NCI-H446 (cell line): Measurements from ENCODE around the gene KLK8.
"Not testable (repeated sequence)": the region's sequence is repeated elsewhere in the genome, so short reads cannot be mapped to it uniquely, and the experiment has no call there.

ENCODE experiments used
- DNase-seq, 2 experiments: peaks; one replicate each; lab custom pipeline; 2025; lab: John Stamatoyannopoulos, UW

The KLK8 gene

DNA sequence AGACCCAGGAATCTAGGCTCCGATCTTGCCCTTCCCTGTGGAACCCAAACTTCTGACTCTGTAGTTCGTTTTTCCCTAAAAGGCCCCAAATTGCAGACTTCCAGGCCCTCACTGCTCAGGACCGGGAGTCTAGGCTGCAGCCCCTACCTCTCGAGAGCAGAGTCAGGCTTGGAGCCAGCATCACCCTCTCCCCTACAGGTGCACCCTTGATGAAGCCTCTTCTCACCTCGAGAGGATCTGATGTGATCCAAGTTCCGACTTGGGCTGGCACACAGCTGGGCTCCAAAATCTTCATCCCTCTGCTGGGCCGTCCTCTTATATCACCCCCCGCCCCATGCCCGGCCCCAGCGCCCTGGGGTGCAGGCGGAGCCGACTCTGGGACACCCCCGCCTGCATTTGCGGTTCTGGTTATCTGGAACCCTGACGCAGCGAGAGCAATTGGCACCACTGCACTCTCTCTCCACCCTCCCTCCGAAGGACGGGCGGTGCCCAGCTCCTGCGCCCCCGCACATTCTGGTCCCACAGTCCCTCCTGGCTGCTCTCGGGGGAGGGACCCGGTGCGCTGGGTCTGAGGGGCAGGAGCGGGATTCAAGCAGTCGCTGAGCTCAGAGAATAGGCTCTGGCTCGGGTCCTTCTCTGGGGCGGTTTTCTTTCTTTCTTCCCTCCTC is 17.6 kb downstream of the KLK8 start, which contains the start of gene KLK7:
Gene KLK7 (minus strand): TSS at position 293 of the 668 bp plus-strand sequence. CDS start 1,518 bp downstream, outside the sequence.
- DNase-seq: no peak

DNA sequence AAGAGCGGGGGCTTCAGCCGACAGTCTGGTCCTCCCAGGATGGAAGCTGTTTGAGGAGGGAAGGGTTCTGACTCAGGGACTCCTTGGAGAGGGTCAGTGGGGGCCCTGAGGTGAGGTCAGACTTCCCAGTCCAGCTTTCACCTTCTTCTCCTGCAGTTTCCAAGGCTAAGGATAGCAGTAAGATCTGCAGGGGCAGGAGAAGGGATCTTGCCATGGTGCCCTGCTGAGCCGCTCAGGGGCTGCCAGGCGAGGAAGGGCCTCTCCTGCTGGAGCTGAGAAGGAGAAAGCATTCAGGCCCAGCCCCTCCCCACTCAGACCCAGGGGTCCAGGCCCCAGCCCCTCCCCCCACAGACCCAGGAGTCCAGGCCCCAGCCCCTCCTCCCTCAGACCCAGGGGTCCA is 19.2 kb downstream of the KLK8 start:
- DNase-seq: no peak

DNA sequence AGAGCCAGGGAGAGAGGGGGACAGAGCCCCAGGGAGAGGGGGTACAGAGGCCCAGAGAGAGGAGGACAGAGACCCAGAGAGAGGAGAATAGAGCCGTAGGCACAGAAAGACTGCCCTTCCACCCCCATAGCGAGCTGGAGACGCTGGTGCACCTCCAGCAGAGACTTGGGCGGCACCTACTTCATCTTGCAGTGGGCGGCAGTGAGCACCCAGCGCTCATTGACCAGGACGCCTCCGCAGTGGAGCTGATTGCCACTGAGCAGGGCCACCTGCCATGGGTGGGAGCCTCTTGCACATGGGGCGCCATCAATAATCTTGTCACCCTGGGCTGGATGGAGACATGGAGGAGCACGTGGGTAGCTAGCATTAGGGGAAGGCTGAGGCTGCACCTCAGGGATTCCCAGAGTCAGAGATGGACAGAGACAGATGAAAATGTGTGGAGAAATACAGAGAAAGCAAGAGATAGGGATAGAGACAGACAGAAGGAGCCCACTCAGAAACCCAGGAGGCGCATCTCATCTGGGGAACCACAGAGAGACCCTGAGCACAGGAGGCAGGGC is 19.7 kb downstream of the KLK8 start:
- DNase-seq: no peak

DNA sequence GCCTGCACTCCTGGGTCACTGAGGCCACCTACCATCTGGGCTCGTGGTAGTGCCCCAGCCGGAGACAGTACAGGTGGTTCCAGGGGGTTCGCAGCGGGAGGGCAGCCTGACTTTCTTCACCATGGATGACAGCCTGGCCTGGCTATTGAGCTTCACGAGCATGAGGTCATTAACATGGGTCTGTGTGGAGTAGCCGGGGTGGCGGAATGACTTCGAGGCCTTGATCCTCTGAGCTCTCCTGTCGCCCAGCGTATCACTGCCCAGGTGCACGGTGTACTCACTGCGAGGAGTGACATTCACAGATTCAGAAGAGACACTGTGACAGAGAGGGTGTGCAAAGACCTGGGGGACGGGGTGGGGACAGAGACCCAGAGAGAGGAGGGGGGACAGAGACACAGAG is 21.2 kb downstream of the KLK8 start:
- DNase-seq: no peak

GRCh38 chr19:50979758-50980157 is 21.6 kb downstream of the KLK8 start:
- no peak for DNase-seq

DNA sequence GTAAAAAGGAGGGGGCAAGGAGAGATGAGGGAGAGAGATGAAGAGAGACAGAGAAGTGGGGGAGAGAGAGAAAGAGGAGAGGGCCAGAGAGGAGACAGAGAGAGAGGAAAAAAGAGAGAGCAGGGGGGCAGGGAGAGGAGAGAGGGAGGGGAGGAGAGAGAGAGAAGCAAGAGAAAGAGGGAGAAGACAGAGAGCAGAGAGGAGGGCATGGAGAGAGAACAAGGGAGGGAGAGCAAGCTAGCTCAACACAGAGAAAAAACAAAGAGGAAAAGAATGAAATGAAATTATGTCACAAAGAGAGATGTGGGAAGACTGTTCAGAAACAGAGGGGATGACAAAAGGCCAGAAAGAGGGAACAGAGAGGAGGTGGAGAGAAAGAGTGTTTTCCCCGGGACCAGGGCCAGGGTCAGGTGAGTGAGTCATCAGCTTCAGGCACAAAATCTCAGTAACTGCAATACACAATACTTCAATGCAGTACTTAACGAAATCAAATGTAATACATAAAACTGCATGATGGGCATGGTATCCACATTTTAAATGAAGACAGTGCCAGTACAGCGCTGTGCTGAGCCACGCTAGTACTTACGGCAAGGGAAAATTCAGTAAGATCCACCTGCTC is 22.5 kb downstream of the KLK8 start:
- no peak for DNase-seq

DNA sequence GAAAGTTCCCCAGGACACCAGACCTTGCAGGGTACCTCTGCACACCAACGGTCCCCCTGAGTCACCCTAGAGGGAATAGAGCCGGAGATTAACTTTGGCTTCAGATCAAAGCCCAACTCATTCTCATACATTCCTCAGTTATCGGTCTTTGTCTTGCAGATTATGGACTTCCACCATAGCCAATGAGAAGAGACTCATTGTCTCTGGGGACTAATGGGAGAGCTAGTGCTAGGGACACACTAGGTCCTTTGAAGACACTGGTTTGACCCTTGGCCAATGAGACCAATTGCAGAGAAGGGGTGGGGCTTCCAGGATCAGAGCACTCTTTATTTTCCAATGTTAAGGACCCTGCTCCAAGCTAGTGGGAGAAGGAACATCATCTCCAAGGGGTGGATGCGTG is 23.8 kb downstream of the KLK8 start:
- DNase-seq: no peak

GRCh38 chr19:50975766-50976165 is 25.6 kb downstream of the KLK8 start:
- no peak for DNase-seq

DNA sequence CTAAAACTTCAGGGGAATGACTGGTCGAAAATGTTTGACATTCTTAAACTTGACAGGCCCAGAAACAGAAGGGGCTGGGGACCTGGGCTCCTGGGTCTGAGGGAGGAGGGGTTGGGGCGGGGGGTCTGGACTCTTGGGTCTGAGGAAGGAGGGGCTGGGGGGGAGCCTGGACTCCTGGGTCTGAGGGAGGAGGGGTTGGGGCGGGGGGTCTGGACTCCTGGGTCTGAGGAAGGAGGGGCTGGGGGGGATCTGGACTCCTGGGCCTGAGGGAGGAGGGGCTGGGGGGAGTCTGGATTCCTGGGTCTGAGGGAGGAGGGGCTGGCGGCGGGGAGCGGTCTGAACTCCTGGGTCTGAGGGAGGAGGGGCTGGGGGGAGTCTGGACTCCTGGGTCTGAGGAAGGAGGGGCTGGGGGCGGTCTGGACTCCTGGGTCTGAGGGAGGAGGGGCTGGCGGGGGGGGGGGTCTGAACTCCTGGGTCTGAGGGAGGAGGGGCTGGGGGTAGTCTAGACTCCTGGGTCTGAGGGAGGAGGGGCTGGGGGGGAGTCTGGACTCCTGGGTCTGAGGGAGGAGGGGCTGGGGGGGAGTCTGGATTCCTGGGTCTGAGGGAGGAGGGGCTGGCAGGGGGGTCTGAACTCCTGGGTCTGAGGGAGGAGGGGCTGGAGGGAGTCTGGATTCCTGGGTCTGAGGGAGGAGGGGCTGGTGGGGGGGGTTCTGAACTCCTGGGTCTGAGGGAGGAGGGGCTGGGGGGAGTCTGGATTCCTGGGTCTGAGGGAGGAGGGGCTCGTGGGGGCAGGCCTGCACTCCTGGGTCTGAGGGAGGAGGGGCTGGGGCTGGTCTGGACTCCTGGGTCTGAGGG is 26.5 kb downstream of the KLK8 start:
- DNase-seq: no peak

DNA sequence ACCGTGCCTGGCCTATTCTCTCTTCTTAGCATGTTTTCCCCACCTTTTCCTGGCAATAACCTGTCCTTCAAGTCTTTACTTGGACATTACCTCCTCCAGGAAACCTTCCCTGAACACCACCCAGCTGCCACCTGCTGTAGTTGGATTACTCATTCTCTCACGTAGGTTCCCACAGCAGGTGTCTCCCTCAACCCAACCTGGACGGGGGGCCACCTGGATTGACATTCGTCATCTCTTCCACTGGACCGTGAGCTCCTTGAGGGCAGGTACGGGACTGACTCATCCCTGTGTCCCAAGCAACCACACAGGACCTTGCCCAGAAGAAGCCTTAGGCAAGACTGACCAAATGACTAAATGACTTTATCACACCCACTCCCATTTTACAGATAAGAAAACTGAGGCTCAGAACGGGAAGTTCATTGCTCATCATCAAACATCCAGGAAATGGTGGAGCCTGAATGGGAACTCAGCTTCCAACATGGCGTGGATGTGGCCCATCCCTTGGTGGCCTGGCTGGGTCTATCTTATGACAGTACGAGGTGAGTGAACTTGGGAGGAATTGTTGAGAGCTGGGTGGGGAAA is 28.5 kb downstream of the KLK8 start:
- no peak for DNase-seq

DNA sequence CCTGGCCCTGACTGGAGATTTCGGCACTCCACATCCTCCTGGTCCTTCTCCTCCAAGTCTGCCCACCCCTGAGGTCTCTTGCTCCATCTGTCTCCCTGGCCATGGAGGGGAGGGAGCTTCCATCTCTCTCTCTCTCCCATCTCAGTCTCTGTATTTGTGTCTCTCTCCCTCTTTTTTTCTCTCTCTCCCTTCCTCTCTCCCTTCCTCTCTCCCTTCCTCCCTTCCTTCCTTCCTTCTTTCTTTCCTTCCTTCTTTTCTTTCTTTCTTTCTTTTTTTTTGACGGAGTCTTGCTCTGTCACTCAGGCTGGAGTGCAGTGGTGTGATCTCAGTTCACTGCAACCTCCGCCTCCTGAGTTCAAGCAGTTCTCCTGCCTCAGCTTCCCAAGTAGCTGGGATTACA is 31.6 kb downstream of the KLK8 start:
- DNase-seq: not testable (repeated sequence)

- no peak for DNase-seq
These were observed 32.0 kb downstream of the KLK8 start, which contains the start of gene KLK6 for GRCh38 chr19:50969413-50969760. TSS of gene KLK6 (minus strand) at chr19:50969591. CDS start at chr19:50968104, 1,487 bp downstream.

DNA sequence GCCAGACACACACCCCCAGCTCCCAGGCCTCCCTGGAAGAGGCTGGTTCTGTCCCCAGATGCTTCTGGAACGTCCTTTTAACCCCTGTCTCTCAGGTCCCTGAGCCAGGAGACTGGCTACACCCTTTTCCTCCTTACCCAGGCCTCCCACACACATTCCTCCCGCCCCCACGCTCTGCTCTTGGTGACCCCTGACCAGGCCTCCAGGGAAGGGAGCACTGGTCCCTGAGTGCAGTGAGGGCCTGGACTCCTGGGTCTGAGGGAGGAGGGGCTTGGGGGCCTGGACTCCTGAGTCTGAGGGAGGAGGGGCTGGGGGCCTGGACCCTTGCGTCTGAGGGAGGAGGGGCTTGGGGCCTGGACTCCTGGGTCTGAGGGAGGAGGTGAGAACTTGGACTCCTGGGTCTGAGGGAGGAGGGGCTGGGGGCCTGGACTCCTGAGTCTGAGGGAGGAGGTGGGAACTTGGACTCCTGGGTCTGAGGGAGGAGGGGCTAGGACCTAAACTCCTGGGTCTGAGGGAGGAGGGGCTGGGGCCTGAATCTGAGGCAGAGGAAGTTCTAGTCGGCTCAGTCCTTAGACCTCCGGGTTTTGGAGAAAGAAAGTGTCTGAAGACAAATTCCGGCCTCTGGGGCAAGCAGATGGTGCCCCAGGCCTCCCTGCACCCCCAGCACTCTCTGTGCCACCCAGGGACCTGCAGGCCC is 32.5 kb downstream of the KLK8 start:
- no peak for DNase-seq

GRCh38 chr19:50967929-50968715 is 33.3 kb downstream of the KLK8 start:
- DNase-seq: no peak

DNA sequence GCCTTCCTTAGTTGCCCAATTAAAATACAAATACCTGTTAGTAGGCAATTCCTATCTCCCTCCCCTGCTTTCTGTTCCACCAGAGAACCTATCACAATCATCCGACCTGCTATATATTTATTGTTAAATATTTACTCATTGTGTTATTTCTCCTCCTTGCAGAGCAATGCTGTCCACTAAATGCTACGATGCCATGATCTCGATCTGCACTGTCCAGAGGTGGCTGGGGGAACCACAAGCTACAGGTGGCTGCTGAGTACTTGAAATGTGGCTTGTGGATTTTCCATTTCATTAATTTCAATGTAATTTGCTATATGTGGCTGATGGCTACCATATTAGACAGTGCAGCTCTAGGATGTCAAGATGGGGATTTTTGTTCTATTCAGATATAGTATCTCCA is 37.1 kb downstream of the KLK8 start:
- no peak for DNase-seq

GRCh38 chr19:50963381-50963780 is 38.0 kb downstream of the KLK8 start:
- no peak for DNase-seq

DNA sequence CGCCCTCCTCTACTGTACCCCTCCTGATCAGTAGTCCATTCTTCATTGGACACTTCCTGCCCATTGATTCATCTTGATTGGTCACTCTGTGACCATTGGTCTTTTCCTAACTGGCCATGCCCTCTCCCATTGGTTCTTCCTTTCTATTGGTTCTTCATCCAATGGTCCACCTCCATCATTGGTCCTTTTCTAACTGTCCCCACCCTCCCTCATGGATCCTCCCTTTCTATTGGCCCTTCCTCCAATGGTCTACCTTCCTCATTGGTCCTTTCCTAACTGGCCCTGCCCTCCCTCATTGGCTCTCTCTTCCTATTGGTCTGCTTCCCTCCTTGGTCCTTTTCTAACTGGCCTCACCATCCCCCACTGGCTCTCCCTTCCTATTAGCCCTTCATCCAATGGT is 39.2 kb downstream of the KLK8 start:
- DNase-seq: no peak

DNA sequence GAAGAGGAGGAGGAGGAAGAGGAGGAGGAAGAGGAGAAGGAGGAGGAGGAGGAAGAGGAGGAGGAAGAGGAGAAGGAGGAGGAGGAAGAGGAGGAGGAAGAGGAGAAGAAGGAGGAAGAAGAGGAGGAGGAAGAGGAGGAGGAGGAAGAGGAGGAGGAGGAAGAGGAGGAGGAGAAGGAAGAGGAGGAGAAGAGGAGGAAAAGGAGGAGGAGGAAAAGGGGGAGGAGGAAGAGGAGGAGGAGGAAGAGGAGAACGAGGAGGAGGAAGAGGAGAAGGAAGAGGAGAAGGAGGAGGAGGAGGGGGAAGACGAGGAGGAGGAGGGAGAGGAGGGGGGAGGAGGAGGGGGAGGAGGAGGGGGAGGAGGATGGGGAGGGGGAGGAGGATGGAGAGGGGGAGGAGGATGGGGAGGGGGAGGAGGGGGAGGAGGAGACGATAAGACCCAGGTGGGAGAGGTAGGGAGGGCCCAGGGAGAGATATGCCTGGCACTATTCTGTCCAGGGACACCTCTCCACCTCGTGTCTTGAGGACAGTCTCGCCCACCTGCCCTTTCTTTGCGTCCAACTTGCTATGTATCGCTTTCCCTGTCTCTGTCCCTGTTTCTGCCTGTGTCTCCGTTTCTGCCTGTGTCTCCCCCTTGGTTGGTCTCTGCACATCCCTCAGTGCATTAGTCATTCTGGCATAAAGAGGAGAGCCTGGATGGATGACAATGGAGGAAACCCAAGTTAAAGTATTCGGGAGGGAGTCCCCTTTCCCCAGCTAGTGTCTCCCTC is 41.5 kb downstream of the KLK8 start:
- DNase-seq: no peak

DNA sequence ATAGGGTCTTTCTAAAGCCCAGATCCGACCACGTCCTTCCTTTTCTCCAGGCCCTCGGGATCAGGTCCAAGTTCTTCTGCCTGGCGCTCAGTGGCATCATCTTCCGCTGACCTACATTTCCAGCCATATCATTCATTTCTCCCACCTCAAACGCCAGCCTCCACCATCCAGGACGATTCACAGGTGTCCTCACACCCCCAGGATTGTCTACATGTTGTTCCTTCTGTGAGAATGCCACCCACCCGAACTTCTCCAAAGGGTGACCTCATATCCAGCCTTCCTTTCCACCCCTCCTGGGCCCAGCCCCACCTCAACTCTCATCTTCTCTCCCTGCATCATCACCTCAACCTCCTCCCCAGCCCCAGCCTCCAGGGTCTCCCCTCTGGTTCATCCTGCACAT is 43.8 kb downstream of the KLK8 start:
- DNase-seq: no peak

DNA sequence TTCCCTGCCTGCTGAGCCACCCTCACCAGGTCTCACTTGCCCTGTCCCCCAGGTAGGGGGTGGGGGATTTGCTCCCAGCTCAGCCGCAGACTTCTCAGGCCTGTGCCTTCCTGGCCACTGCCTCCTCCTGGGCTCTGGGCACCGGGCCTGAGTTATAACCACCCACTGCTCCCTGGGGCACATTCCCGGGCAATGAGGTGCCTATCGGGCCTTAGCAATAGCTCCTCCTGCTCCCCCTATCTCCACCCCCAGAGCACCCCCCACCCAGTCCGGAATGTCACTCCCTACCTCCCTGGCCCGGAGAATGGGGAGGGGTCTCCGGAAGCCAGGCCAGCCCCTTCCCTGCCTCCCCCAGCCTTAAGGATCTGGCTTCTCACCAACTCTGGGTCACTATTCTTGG is 48.5 kb downstream of the KLK8 start, which contains the start of gene KLK5:
Gene KLK5 (minus strand): TSS at position 129 of the 400 bp plus-strand sequence. CDS start 381 bp downstream, outside the sequence.
- no peak for DNase-seq
